Hematopoietic multipotent progenitor cell treated with erythropoietin and hydrocortisone succinate and interleukin-3 and kit ligand, for 4 days (in vitro differentiated cells): ENCODE results near the gene VWA5B2.
"Not testable (repeated sequence)": the region's sequence is repeated elsewhere in the genome, so short reads cannot be mapped to it uniquely, and the experiment has no call there.

ENCODE experiments used
- DNase-seq: peaks from one replicate; pipeline ENCODE4 v3.0.0-alpha.2; 2015

Gene VWA5B2

DNA sequence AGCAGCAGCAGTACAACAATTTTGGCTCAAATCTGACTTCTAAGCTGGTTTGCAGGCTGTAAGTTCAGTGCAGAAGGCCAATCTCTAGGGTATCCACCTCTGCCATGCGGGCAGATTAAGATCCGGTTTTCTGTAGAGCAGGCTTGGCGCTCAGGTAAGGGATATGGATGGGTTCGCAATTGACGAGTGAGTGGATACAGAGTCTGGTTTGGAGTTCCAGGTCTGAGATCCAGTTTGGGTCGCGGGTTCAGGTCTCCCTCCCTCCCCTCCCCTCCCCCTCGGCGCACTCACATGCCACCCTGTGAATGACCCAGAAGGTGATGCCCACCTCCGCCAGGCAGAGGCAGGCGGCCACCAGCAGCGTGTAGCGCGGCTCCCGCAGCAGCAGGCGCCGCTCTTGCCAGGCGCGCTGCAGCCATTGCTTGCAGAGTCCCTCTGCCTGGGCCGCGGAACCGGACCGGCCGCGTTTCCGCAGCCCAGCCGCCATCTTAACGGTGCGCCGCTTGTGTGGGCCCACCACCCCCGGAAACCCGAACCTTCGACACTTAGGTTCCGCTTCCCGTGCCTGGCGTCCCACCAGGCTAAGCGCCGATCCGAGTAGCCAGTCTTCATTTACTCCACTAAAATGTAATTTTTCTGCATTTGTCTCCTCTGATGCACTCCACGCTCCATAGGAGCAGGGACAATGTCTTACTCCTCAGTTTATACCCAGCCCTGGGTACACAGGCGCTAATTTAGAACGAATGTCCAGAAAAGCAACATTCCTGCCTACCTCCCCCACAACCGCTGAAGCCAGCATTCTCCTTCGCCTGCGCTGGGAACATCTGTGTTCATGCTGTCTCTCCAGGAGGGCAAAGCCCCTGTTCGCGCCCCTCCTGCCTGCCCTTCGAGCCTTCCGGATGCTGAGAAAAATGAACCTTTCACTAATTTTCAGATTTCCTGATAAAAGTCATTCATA is 19.3 kb downstream of the VWA5B2 start, which contains the start of gene ALG3:
Gene ALG3, minus strand, starts transcription at position 509 of the 958 bp plus-strand sequence. Its CDS starts 22 bp downstream, at position 487.
- peak; percentile 94 for DNase-seq

GRCh38 chr3:184249412-184250166 is 20.2 kb downstream of the VWA5B2 start, which contains the start of gene EEF1AKMT4:
EEF1AKMT4 (plus strand) TSS chr3:184249672; CDS start chr3:184249695, 23 bp downstream.
- peak; percentile 99 for DNase-seq

GRCh38 chr3:184250167-184250828 is 20.9 kb downstream of the VWA5B2 start:
- peak; percentile 98 for DNase-seq

GRCh38 chr3:184255291-184256039 is 26.1 kb downstream of the VWA5B2 start:
- DNase-seq = no peak

DNA sequence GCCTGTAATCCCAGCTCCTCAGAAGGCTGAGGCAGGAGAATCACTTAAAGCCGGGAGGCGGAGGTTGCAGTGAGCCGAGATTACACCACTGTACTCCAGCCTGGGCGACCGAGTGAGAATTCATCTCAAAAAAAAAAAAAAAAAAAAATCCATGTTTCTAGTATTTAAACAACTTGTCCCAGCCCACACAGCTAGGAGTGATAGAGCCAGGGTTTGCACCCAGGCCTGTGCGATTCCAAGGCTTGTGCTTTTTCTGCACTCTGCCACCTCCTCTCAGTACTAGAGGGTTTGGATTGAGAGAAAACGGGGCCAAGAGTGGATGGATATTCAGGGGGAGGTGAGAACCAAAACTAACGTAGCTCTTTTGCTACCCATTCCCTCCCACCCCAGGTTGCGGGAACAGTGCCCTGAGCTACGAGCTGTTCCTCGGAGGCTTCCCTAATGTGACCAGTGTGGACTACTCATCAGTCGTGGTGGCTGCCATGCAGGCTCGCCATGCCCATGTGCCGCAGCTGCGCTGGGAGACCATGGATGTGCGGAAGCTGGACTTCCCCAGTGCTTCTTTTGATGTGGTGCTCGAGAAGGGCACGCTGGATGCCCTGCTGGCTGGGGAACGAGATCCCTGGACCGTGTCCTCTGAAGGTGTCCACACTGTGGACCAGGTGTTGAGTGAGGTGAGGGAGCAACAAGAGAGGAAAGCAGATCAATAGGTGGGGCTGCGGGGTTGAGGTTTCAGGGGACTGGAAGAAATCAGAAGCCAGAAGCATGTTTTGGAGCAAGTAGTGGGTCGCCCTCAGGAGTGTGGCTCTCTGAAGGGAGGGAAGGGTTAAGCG is 27.9 kb downstream of the VWA5B2 start:
- no peak for DNase-seq

GRCh38 chr3:184258926-184259325 is 29.5 kb downstream of the VWA5B2 start:
- no peak for DNase-seq

GRCh38 chr3:184259396-184259877 is 30.1 kb downstream of the VWA5B2 start:
- no peak for DNase-seq

- DNase-seq = peak; percentile 69
These were observed 30.7 kb downstream of the VWA5B2 start for GRCh38 chr3:184259878-184260723.

GRCh38 chr3:184260724-184261269 is 31.4 kb downstream of the VWA5B2 start:
- no peak for DNase-seq

DNA sequence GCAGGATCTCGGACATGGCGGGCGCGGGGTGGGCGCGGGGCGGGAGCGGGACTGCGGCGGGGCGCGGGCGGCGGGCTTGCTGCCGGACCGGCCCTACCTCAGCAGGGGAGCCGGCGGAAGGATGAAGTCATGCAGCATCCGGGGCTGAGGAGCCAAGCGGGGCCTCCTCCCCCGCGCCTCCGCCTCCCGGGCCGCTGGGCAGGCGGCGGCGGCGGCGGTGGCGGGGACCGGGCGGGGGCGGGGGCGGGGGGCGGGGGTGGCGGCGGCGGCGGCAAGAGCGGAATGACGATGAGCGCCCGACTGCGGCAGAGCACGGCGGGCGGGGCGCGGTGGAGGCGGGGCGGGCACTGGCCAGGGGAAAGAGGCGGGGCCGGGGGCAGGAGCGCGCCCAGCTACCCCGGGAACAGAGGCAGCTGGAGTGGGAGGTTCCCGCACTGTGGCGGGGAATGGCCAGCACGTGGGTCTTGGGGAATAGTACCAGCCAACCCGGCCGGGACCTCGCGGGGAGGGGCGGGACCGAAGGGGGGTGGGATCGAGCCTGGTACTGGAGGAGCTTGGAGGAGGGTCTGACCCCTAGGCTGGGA is 32.0 kb downstream of the VWA5B2 start, which contains the start of gene CAMK2N2:
Gene CAMK2N2, minus strand, starts transcription at position 284 of the 584 bp plus-strand sequence. Its CDS starts 268 bp downstream, at position 16.
- DNase-seq = peak; percentile 59

DNA sequence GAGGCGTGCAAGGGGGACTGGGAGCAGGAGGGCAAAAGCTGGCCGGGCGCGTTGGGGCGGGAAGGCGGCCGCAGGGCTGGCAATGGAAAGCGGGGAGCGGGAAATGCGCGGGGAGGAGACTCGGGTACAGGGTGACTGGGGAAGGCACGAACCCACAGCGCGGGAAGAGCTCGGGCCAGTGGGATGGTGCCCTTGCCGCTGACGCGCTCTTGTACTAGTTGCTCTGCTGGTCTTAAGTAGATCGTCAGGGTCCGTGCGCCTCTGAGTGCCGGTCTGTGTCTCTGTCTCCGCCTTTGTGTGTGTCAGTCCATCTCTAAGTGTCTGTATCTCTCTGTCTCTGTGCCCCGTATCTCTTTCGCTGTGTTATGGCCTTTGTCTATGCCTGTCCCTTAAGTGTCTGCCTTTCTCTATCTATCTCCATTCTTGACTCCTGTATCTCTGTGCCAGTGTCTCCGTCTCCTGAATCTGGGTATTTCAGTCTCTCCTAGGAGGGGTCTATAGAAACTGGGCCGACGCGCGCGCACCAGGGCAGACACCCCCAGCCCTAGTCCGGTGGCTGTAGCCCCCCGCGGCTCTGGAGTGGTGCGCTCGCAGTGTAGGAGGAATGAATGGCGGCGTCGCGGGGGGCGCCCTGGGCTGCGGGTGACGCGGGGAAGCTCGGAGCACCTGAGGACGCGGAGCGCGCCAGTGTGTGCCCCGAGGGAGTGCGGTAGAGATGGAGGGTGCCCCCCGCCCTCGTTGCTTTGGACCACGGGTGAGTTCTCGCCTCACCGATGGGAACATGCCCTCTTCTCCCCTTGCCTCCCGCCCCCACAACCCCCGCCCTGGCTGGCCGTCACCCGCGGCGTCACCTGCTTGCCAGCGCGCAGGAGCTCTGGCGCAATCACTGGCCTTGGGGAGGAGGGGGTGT is 32.7 kb downstream of the VWA5B2 start:
- peak; percentile 58 for DNase-seq

- no peak for DNase-seq
These were observed 33.4 kb downstream of the VWA5B2 start for GRCh38 chr3:184262764-184263179.

DNA sequence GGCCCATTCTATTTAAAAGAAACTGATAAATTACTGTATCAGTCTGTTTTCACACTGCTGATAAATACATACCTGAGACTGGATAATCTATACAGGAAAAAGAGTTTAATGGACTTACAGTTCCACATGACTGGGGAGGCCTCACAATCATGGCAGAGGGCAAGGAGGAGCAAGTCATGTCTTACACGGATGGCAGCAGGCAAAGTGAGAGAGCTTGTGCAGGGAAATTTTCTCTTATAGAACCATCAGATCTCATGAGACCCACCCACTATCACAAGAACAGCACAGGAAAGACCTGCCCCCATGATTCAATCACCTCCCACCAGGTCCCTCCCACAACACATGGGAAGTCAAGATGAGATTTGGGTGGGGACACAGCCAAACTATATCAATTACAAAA is 37.9 kb downstream of the VWA5B2 start:
- not testable (repeated sequence) for DNase-seq

- DNase-seq = no peak
These were observed 42.9 kb downstream of the VWA5B2 start for GRCh38 chr3:184272269-184272668.

DNA sequence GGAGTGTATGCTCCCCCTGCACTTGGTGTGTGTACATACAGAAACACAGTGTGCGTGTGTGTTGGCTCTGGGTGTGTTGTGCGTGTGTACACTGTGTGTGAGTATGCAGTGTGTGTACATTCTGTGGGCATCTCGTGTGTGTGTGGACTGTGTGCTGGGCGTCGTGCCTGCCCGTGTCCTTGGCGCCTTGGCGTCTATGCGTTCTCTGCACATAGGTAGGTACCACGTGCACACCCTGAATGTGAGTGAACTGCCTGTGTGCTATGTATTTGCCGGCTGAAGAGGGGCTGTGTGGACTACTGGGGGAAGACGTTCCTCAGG is 46.0 kb downstream of the VWA5B2 start:
- no peak for DNase-seq

DNA sequence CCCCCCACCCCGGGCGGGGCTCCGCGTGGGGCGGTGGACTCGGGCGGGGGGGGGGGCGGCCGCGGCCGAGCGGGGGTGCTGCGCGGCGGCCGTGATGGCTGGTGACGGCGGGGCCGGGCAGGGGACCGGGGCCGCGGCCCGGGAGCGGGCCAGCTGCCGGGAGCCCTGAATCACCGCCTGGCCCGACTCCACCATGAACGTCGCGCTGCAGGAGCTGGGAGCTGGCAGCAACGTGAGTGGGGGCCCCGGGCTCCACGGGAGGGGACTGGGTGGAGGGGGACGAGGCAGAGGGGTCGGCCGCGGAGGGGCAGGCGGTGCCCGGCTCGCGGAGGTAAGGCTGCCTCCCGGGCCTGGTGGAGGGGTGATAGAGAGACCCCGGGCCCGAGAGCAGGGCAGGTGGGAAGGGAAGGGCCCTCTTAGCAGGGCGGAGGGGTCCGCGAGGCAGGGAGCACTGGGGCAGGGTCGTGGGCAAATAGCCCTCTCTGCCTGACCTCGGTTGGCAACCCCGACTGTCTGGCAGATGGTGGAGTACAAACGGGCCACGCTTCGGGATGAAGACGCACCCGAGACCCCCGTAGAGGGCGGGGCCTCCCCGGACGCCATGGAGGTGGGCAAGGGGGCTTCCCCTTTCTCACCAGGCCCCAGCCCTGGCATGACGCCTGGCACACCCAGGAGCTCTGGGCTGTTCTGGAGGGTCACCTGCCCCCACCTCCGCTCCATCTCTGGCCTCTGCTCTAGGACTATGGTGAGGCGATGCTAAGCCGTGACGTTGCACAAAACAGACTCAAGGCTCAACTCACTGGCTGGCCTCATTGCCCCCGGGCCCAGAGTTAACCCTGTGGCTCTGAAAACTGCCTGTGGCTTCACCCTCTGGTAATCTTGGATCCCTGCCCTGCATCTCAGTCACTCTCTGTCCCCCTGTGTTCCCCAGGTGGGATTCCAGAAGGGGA is 46.9 kb downstream of the VWA5B2 start, which contains the start of gene ECE2:
Gene ECE2, plus strand, starts transcription at position 62 of the 950 bp plus-strand sequence. Its CDS starts 132 bp downstream, at position 194.
- no peak for DNase-seq

DNA sequence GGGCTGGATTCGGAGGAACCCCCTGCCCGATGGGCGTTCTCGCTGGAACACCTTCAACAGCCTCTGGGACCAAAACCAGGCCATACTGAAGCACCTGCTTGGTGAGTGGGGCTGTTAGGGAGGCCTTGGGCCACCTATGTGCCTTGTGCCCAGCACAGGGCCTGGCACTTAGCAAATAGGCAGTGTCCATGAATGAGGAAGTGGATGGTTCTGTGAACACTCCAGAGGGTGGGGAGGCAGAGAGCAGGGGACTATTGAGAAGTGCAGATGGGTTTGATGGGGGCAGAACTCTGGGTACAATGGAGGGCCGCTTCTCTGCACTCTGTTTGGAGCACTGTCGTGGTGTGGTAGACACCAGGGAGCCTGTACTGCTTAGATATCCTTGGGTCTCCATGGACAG is 48.0 kb downstream of the VWA5B2 start:
- DNase-seq = no peak
